ENCODE results near the gene COG6.

GRCh38 chr13:39656325-39656677, 839 bp downstream of the COG6 start:
- TF ChIP-seq CTCF (IDR thresholded peaks at IDR 0.05) (no peak), POLR2A (IDR thresholded peaks at IDR 0.05) (no peak)

Data from testis (tissue), 2 donors.